Small intestine (tissue), 7 donors: ENCODE measurements around the gene ENPEP. TPM values are rescaled to one million over a fixed set of nuclear protein-coding genes. Genes with fewer than 3 reads are reported as not detected.
"Not testable (repeated sequence)": the region's sequence is repeated elsewhere in the genome, so short reads cannot be mapped to it uniquely, and the experiment has no call there.

ENCODE experiments used
- DNase-seq, 2 donors: peaks; one replicate each; pipeline versions ENCODE4 v3.0.0 to v3.0.0-alpha.2; 2013
- FAIRE-seq: peaks from 2 replicates; lab custom pipeline; 2012; peaks lifted over from hg19 to GRCh38; lab: Jason Lieb, UNC
- H3K27ac ChIP-seq, 3 donors: one replicate each; pipeline ENCODE4 v1.5.1; 2013; ENCODE audit warnings: low read length in 2 of 3, mild to moderate bottlenecking in 2 of 3, control low read depth in 1 of 3, inconsistent platforms in 1 of 3, low read depth in 1 of 3, moderate library complexity in 1 of 3
- H3K27me3 ChIP-seq, 3 donors: one replicate each; pipeline ENCODE4 v1.6.1; 2013; ENCODE audit warnings: low read length in 3 of 3, inconsistent platforms in 1 of 3; ENCODE audit not compliant: control insufficient read depth in 3 of 3, insufficient read depth in 3 of 3
- H3K36me3 ChIP-seq, 3 donors: one replicate each; pipeline ENCODE4 v1.6.1; 2013; ENCODE audit warnings: low read length in 3 of 3, inconsistent platforms in 1 of 3, low read depth in 1 of 3, mild to moderate bottlenecking in 1 of 3, moderate library complexity in 1 of 3; ENCODE audit not compliant: control insufficient read depth in 3 of 3, insufficient read depth in 2 of 3
- H3K4me1 ChIP-seq, 3 donors: one replicate each; pipeline ENCODE4 v1.6.1; 2013; ENCODE audit warnings: low read length in 2 of 3, inconsistent platforms in 1 of 3, low read depth in 1 of 3, mild to moderate bottlenecking in 1 of 3, moderate library complexity in 1 of 3; ENCODE audit not compliant: control insufficient read depth in 3 of 3, insufficient read depth in 2 of 3
- H3K4me3 ChIP-seq, 3 donors: one replicate each; pipeline ENCODE4 v1.5.1; 2013; ENCODE audit warnings: low read length in 3 of 3, control low read depth in 1 of 3, inconsistent platforms in 1 of 3, low read depth in 1 of 3, mild to moderate bottlenecking in 1 of 3, moderate library complexity in 1 of 3
- H3K9me3 ChIP-seq, 2 donors: one replicate each; pipeline ENCODE4 v1.6.1; 2013; ENCODE audit warnings: low read depth in 1 of 2, low read length in 1 of 2; ENCODE audit not compliant: control insufficient read depth in 2 of 2, insufficient read depth in 1 of 2
- WGBS, 3 donors: extraction: QIAGEN DNeasy Blood & Tissue Kit; methylation state at CpG; one replicate each; pipeline ENCODE4 v1.1.7; 2013; 5-methylcytosine and 5-hydroxymethylcytosine counted together
- polyA plus RNA-seq, 4 donors: library from polyadenylated mRNA; stranded (reverse) in 3 of 4; unstranded in 1 of 4; fragments of 200-250 nt in 3 of 4; fragments of 120-200 nt in 1 of 4; gene quantifications; one replicate each; pipeline versions ENCODE4 v1.2.1 to v1.2.3, GENCODE V29; 2013
- donor health status: healthy with polysubstance abuse.
- donor health status: control.
- donor health status: control.
- donor health status: Bipolar disorder and iron deficiency.
- donor health status: healthy.

The ENPEP gene
- polyA plus RNA-seq, 4 donors, result 26.9 to 79.4 (median 45.5) TPM

DNA sequence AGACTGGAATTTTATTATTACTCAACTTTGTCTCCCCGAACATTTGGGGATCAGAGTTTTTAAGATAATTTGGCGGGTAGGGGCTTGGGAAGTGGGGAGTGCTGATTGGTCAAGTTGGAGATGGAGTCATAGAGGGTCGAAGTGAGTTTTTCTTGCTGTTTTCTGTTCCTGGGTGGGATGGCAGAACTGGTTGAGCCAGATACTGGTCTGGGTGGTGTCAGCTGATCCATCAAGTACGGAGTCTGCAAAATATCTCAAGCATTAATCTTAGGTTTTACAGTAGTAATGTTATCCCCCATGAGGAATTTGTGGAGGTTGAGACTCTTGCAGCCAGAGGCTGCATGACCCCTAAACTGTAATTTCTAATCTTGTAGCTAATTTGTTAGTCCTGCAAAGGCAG lies 10.9 kb downstream of the ENPEP start:
- FAIRE-seq, H3K27me3 ChIP-seq, H3K9me3 ChIP-seq, H3K4me3 ChIP-seq, H3K36me3 ChIP-seq, DNase-seq: not testable (repeated sequence)
- H3K27ac ChIP-seq, result peak overlapping the region in 2 of 3 donors; percentile 67 to 68
- peaks cover 0 to 19% (median 0%) of the 10 kb centered on the region in 3 donors for H3K4me1 ChIP-seq
- 16 to 62% (median 39%) methylated on average over 4 of the region's 4 CpGs for WGBS, 3 donors

- H3K36me3 ChIP-seq, result peaks cover 0 to 5% (median 2%) of the 10 kb centered on the region in 3 donors
- FAIRE-seq (peak; percentile 93), DNase-seq (peak; percentile 82 to 85)
- H3K4me1 ChIP-seq, result peaks cover 0 to 19% (median 0%) of the 10 kb centered on the region in 3 donors
- H3K9me3 ChIP-seq, result no peaks in the 10 kb centered on the region
- H3K27me3 ChIP-seq, result no peaks in the 10 kb centered on the region
- H3K4me3 ChIP-seq, result no peak overlapping the region
- peak overlapping the region; percentile 38 to 78 (median 41) for H3K27ac ChIP-seq
Measured at GRCh38 chr4:110487873-110488272, 11.9 kb downstream of the ENPEP start.

DNA sequence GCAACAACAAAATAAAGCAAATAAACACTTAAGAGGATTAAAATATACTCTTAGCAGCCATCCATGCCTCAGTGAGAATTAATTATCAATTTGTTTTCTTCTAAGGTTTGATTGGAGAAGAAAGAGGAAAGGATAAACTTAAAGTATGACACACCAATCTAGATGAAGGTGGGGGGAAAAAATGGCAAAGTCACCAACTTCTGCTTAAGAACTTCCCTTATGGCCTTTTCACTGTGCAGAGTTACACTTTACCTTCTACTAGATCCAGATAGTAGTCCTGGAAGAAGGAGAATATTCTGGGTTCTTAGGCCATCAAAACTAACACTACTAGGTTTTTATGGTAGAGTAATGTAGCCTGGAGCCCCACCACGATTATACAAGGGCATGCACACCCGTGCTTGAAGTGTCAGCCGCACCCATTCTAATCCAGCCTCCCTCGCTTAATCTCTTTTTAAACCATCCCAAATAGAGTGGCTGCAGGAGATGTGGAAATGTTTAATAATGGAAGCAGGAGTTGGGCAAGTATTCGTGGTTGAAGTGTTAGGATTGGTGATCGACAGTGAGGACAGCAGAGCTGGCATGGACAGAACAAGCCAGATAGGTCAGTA lies 14.1 kb downstream of the ENPEP start:
- no peak overlapping the region for H3K27ac ChIP-seq
- DNase-seq (no peak), FAIRE-seq (no peak)
- peaks cover 0 to 3% (median 0%) of the 10 kb centered on the region in 3 donors for H3K27me3 ChIP-seq
- WGBS, 3 donors, result 71 to 75% (median 72%) methylated on average over 6 of the region's 6 CpGs
- peaks cover 0 to 5% (median 2%) of the 10 kb centered on the region in 3 donors for H3K36me3 ChIP-seq
- H3K4me3 ChIP-seq, result no peak overlapping the region
- peaks cover 0 to 19% (median 0%) of the 10 kb centered on the region in 3 donors for H3K4me1 ChIP-seq
- no peaks in the 10 kb centered on the region for H3K9me3 ChIP-seq

DNA sequence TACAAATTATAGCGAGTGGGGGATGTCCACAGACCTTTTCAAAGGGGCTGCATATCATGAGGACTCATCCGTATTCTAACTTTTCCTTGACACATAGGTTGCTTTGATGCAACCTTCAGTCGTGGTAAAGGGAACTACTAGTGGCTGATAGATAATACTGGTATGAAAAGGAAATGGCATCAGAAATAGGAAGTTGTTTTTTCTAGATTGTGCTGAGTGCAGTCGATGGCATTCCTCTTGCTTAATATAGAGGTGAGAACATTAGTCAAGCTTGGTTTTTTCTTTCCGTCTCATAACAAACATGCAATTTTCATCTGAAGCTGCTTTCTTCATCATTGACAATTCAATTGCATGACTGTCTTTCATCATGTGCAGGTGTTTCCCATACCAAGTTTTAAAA lies 16.6 kb downstream of the ENPEP start:
- Histone ChIP-seq H3K9me3 (no peaks in the 10 kb centered on the region), H3K27ac (no peak overlapping the region), H3K36me3 (peaks cover 0 to 5% (median 2%) of the 10 kb centered on the region in 3 donors), H3K27me3 (peaks cover 0 to 3% (median 0%) of the 10 kb centered on the region in 3 donors), H3K4me1 (peaks cover 0 to 9% (median 0%) of the 10 kb centered on the region in 3 donors), H3K4me3 (no peak overlapping the region)
- no peak for DNase-seq
- no peak for FAIRE-seq
- WGBS, 3 donors, result 70 to 75% (median 74%) methylated on average over 5 of the region's 5 CpGs

DNA sequence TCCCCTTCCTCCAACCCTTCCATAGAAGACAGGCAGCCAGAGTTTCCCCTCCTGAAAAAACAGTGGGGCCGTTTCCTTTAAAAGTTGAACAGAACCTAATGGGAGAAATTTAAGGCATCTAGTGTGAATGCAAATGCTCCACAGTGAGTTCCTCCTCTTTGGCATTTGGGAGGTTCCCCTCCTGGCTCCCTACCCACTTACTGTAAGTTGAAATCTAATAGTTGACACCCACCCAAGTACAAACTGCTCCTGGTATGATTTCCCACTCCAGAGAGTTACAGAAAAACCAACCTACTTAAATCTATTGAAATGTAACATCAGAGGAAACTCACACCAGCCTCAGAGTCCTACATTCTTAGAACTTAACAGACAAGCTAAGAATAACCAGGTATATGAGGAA lies 17.6 kb downstream of the ENPEP start:
- Histone ChIP-seq H3K36me3 (peaks cover 0 to 5% (median 2%) of the 10 kb centered on the region in 3 donors), H3K9me3 (no peaks in the 10 kb centered on the region), H3K4me1 (peaks cover 0 to 3% (median 1%) of the 10 kb centered on the region in 3 donors), H3K4me3 (no peak overlapping the region), H3K27ac (no peak overlapping the region), H3K27me3 (peaks cover 0 to 3% (median 0%) of the 10 kb centered on the region in 3 donors)
- FAIRE-seq (no peak), DNase-seq (no peak)
- 63 to 69% (median 64%) methylated on average over 1 of the region's 1 CpG for WGBS, 3 donors

GRCh38 chr4:110498420-110498819 lies 22.5 kb downstream of the ENPEP start:
- Histone ChIP-seq H3K9me3 (peaks cover 0 to under 1% of the 10 kb centered on the region in 2 donors), H3K36me3 (no peaks in the 10 kb centered on the region), H3K4me1 (peaks cover 0 to 5% (median 4%) of the 10 kb centered on the region in 3 donors), H3K27me3 (peaks cover 0 to 2% (median 0%) of the 10 kb centered on the region in 3 donors), H3K4me3 (no peak overlapping the region), H3K27ac (peak overlapping the region; percentile 65 to 85 (median 72))
- 80 to 92% (median 84%) methylated on average over 5 of the region's 5 CpGs for WGBS, 3 donors
- no peak for FAIRE-seq
- DNase-seq, result no peak

GRCh38 chr4:110499126-110499525 lies 23.2 kb downstream of the ENPEP start:
- peak overlapping the region in 2 of 3 donors; percentile 65 to 85 for H3K27ac ChIP-seq
- H3K4me1 ChIP-seq, result peaks cover 0 to 5% (median 4%) of the 10 kb centered on the region in 3 donors
- no peaks in the 10 kb centered on the region for H3K36me3 ChIP-seq
- no peaks in the 10 kb centered on the region for H3K27me3 ChIP-seq
- WGBS, 3 donors, result 14 to 45% (median 18%) methylated on average over 4 of the region's 4 CpGs
- no peak overlapping the region for H3K4me3 ChIP-seq
- DNase-seq, result peak; percentile 60 to 88
- FAIRE-seq, result peak; percentile 89
- peaks cover 0 to 4% of the 10 kb centered on the region in 2 donors for H3K9me3 ChIP-seq

- H3K4me3 ChIP-seq, result no peak overlapping the region
- DNase-seq, result no peak
- FAIRE-seq, result no peak
Measured at GRCh38 chr4:110501826-110502225, 25.9 kb downstream of the ENPEP start.

More at GRCh38 chr4:110501826-110502225, 25.9 kb downstream of the ENPEP start:
- Histone ChIP-seq H3K4me1 (peaks cover 0 to 5% (median 4%) of the 10 kb centered on the region in 3 donors), H3K27me3 (no peaks in the 10 kb centered on the region), H3K36me3 (no peaks in the 10 kb centered on the region), H3K27ac (no peak overlapping the region), H3K9me3 (peaks cover 0 to 4% of the 10 kb centered on the region in 2 donors)
